ENCODE data around the gene FHL1.
A peak's percentile ranks its signal among the peaks of the same experiment; 100 is the strongest.

The FHL1 gene

GRCh38 chrX:136206916-136207315, 59.6 kb downstream of the FHL1 start:
- H3K4me3 ChIP-seq (ENCODE audit: low read depth, low read length): no peak overlapping the region
- in situ Hi-C loops (cut with HindIII; ENCODE audit: low sequenced_read_pairs): no loop called here
- DNase-seq (ENCODE audit: low read depth, low spot score): no peak
- TF ChIP-seq CTCF (IDR thresholded peaks at IDR 0.05; ENCODE audit: low read depth, low read length): no peak

- in situ Hi-C loops (cut with HindIII; ENCODE audit: low sequenced_read_pairs): no loop called here
- TF ChIP-seq CTCF (IDR thresholded peaks at IDR 0.05; ENCODE audit: low read depth, low read length): no peak
Measured at GRCh38 chrX:136207546-136207945, 60.2 kb downstream of the FHL1 start.

GRCh38 chrX:136209016-136209738, 61.8 kb downstream of the FHL1 start:
- TF ChIP-seq CTCF (IDR thresholded peaks at IDR 0.05; ENCODE audit: low read depth, low read length): peak; percentile 57
- DNase-seq (ENCODE audit: low read depth, low spot score): peak; percentile 49
- in situ Hi-C loops (cut with HindIII; ENCODE audit: low sequenced_read_pairs): no loop called here
- no peak overlapping the region for H3K4me3 ChIP-seq (ENCODE audit: low read depth, low read length)

More at GRCh38 chrX:136207546-136207945, 60.2 kb downstream of the FHL1 start:
- no peak for DNase-seq (ENCODE audit: low read depth, low spot score)
- no peak overlapping the region for H3K4me3 ChIP-seq (ENCODE audit: low read depth, low read length)

- DNase-seq (ENCODE audit: low read depth, low spot score): no peak
- in situ Hi-C loops (cut with HindIII; ENCODE audit: low sequenced_read_pairs): no loop called here
- no peak overlapping the region for H3K4me3 ChIP-seq (ENCODE audit: low read depth, low read length)
- no peak for TF ChIP-seq CTCF (IDR thresholded peaks at IDR 0.05; ENCODE audit: low read depth, low read length)
Measured at GRCh38 chrX:136209751-136210150, 62.4 kb downstream of the FHL1 start.

- in situ Hi-C loops (cut with HindIII; ENCODE audit: low sequenced_read_pairs): no loop called here
- DNase-seq (ENCODE audit: low read depth, low spot score): no peak
- no peak overlapping the region for H3K4me3 ChIP-seq (ENCODE audit: low read depth, low read length)
- TF ChIP-seq CTCF (IDR thresholded peaks at IDR 0.05; ENCODE audit: low read depth, low read length): no peak
Measured at GRCh38 chrX:136210243-136210642, 62.9 kb downstream of the FHL1 start.

GRCh38 chrX:136210806-136211205, 63.5 kb downstream of the FHL1 start:
- DNase-seq (ENCODE audit: low read depth, low spot score): no peak
- no peak overlapping the region for H3K4me3 ChIP-seq (ENCODE audit: low read depth, low read length)
- no peak for TF ChIP-seq CTCF (IDR thresholded peaks at IDR 0.05; ENCODE audit: low read depth, low read length)
- in situ Hi-C loops (cut with HindIII; ENCODE audit: low sequenced_read_pairs): no loop called here
